Type B pancreatic cell (in vitro differentiated cells): ENCODE data around the gene LGALSL. TPM values are rescaled to one million over a fixed set of nuclear protein-coding genes. Genes with fewer than 3 reads are reported as not detected.

Source experiments
- DNase-seq: peaks from one replicate; pipeline ENCODE4 v3.0.0; 2021; ENCODE audit warnings: mixed read lengths; ENCODE audit not compliant: unreplicated experiment; ENCODE audit errors: extremely low spot score
- H3K27ac Mint-ChIP-seq: 2 replicates; pipeline ENCODE4 v1.8.0; 2021; ENCODE audit warnings: mild to moderate bottlenecking, mixed read lengths
- H3K27me3 Mint-ChIP-seq: 2 replicates; pipeline ENCODE4 v1.8.0; 2021; ENCODE audit warnings: mixed read lengths
- H3K36me3 Mint-ChIP-seq: 2 replicates; pipeline ENCODE4 v1.8.0; 2021; ENCODE audit warnings: mixed read lengths
- H3K4me1 Mint-ChIP-seq: one replicate; pipeline ENCODE4 v1.8.0; 2021; ENCODE audit warnings: mixed read lengths; ENCODE audit not compliant: unreplicated experiment
- H3K4me3 Mint-ChIP-seq: 2 replicates; pipeline ENCODE4 v1.8.0; 2021; ENCODE audit warnings: mild to moderate bottlenecking, mixed read lengths
- H3K9me3 Mint-ChIP-seq: 2 replicates; pipeline ENCODE4 v1.8.0; 2021; ENCODE audit warnings: mixed read lengths
- total RNA-seq: library from RNA; stranded (reverse); gene quantifications from 2 replicates; pipeline ENCODE4 v1.2.1, GENCODE V29; 2021; ENCODE audit warnings: low replicate concordance
- TF ChIP-seq, protein P1 (sequence below): fragments of 200-600 bp; sonication (generic); conservative IDR thresholded peaks from 2 replicates; pipeline ENCODE4 v1.5.0; 2021; ENCODE audit warnings: antibody characterized with exemption, mild to moderate bottlenecking

Gene LGALSL
- total RNA-seq, 1 donor from 2014 or later, result 19.2 TPM

DNA sequence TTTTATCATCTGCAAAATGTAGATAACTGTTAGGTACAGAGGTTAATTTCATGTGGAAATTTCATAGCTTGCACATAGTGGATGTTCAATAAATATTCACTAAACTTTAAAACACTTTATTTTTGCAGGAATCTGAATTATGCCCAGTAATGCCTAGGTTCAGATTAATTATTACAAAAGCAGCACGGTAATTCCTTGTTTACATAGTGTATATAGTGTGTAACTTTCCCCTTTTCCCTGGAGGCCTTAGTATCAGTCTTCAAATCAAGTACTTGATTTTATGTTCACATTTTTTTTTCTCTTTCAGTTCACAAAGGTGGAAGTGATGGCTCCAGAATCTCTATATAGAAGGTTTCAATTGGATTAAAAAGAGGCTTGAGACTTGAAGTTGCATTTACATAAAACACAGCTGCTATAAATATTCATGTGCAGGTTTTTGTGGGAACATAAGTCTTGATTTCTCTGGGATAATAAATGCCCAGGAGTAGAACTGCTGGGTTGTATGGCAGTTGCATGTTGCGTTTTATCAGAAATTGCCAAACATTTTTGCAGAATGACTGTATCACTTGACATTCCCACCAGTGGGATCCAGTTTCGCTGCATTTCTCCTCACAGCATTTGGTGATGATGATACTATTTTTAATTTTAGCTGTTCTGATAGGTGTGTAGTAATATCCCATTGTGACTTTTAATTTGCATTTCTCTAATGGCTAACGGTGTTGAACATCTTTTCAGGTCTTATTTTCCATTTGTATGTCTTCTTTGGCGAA lies 27.6 kb upstream of the LGALSL start:
- no peaks in the 10 kb centered on the region for H3K9me3 Mint-ChIP-seq
- H3K27ac Mint-ChIP-seq, result no peak overlapping the region
- H3K4me1 Mint-ChIP-seq, result peaks cover 17% of the 10 kb centered on the region
- H3K27me3 Mint-ChIP-seq, result no peaks in the 10 kb centered on the region
- H3K36me3 Mint-ChIP-seq, result no peaks in the 10 kb centered on the region
- H3K4me3 Mint-ChIP-seq, result no peak overlapping the region
- TF ChIP-seq, protein P1, sequence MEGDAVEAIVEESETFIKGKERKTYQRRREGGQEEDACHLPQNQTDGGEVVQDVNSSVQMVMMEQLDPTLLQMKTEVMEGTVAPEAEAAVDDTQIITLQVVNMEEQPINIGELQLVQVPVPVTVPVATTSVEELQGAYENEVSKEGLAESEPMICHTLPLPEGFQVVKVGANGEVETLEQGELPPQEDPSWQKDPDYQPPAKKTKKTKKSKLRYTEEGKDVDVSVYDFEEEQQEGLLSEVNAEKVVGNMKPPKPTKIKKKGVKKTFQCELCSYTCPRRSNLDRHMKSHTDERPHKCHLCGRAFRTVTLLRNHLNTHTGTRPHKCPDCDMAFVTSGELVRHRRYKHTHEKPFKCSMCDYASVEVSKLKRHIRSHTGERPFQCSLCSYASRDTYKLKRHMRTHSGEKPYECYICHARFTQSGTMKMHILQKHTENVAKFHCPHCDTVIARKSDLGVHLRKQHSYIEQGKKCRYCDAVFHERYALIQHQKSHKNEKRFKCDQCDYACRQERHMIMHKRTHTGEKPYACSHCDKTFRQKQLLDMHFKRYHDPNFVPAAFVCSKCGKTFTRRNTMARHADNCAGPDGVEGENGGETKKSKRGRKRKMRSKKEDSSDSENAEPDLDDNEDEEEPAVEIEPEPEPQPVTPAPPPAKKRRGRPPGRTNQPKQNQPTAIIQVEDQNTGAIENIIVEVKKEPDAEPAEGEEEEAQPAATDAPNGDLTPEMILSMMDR, result no peak
- no peak for DNase-seq

DNA sequence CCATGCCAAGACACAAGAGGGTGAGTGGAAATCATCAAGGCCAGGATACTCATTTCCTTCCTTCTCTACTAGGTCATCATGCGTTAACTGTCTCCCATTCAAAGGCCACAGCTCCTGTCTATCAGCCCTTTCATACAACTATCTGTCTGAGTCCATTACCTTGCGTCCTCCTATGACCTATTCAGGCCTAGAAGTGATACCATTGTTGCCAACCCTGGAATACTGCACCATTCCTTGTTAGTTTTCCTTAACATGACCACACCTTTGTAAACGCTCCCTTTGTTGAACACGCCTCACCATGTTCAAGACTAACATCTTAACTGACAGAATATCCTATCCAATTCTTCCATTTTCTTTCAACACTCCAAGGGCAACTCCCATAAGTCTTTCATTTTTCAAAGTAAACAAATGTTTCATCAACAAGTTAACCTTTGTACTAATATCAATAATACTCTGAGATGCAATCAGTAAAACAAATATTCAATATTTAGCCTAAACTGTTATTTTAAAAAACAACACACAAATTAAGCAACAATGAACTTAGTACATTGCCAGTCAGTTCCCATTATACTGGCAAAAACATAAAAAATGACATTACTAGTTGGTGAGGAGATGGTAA lies 19.8 kb upstream of the LGALSL start:
- H3K27me3 Mint-ChIP-seq, result no peaks in the 10 kb centered on the region
- TF ChIP-seq, protein P1, result no peak
- no peak overlapping the region for H3K4me3 Mint-ChIP-seq
- no peak overlapping the region for H3K27ac Mint-ChIP-seq
- no peak for DNase-seq
- H3K4me1 Mint-ChIP-seq, result no peaks in the 10 kb centered on the region
- H3K9me3 Mint-ChIP-seq, result no peaks in the 10 kb centered on the region
- no peaks in the 10 kb centered on the region for H3K36me3 Mint-ChIP-seq

DNA sequence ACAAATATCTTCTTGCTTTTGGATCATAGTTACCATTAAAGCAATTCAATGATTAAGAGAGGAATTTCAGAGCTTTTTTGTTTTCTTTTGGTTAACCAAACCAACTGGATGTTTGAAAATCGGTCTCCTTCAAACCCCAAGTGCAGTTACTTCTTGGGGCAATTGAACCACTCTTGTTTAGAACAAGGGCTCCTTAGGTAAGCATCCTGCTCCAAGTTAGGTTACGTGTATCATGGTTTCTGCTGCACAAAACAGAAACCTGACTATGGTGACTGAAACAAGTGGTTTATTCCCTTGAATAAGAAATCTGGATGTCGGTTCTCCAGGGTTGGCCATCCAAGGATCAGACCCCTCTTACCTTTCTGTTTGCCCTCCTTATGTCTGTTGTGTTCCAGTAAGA lies 16.1 kb upstream of the LGALSL start:
- Mint-ChIP-seq H3K27me3 (no peaks in the 10 kb centered on the region), H3K9me3 (peaks cover 4% of the 10 kb centered on the region), H3K36me3 (no peaks in the 10 kb centered on the region), H3K27ac (no peak overlapping the region), H3K4me1 (no peaks in the 10 kb centered on the region), H3K4me3 (no peak overlapping the region)
- TF ChIP-seq, protein P1, result no peak
- DNase-seq, result no peak

DNA sequence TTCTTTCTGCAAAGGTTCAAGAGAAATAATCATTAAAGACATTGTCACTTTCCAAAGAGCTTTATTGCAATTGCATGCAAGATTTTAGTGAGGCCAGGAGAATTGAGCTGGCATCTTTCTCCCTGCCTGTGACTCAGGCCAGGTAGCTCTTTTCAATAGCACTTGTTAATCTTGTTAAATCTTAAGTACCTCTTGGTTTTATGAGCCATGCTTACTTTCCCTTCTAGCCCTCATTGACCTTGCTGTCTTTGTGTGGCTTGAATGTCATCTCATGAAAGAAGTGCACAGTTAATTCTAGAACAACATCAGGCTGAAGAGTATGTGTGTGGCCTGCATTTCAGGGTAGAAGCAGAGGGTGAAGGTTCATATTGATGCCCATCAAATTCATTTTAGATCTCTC lies 14.8 kb upstream of the LGALSL start:
- H3K4me3 Mint-ChIP-seq, result no peak overlapping the region
- TF ChIP-seq, protein P1, result no peak
- H3K27ac Mint-ChIP-seq, result no peak overlapping the region
- no peaks in the 10 kb centered on the region for H3K36me3 Mint-ChIP-seq
- DNase-seq, result no peak
- H3K4me1 Mint-ChIP-seq, result no peaks in the 10 kb centered on the region
- H3K27me3 Mint-ChIP-seq, result no peaks in the 10 kb centered on the region
- peaks cover 4% of the 10 kb centered on the region for H3K9me3 Mint-ChIP-seq

DNA sequence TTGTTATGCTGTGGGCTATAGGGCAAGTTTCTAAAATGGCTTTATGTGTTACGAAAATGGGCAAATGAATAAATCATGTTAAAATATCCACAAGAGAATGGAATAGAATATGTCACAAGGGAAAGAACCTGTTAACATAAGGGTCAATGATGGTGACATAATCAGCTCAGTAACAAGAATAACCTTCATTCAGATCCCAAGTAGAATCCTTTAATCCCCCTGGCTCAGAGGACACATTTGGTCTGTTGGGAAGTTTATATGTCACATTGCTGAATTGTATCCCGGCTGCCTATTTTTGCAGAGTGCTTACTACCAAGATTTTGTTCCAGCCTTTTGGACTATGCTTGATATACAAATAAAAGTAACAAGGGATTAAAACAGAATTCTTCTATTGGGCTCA lies 13.1 kb upstream of the LGALSL start:
- Mint-ChIP-seq H3K36me3 (no peaks in the 10 kb centered on the region), H3K9me3 (peaks cover 4% of the 10 kb centered on the region), H3K27ac (no peak overlapping the region), H3K27me3 (no peaks in the 10 kb centered on the region), H3K4me1 (no peaks in the 10 kb centered on the region), H3K4me3 (no peak overlapping the region)
- DNase-seq, result no peak
- TF ChIP-seq, protein P1, result no peak
